ENCODE measurements around the gene KSR2. TPM values are rescaled to one million over a fixed set of nuclear protein-coding genes. Genes with fewer than 3 reads are reported as not detected.
A peak's percentile ranks its signal among the peaks of the same experiment; 100 is the strongest.
"Not testable (repeated sequence)": the region's sequence is repeated elsewhere in the genome, so short reads cannot be mapped to it uniquely, and the experiment has no call there.

The KSR2 gene
- total RNA-seq, 1 experiment from 2014 or later: 0.06 TPM

DNA sequence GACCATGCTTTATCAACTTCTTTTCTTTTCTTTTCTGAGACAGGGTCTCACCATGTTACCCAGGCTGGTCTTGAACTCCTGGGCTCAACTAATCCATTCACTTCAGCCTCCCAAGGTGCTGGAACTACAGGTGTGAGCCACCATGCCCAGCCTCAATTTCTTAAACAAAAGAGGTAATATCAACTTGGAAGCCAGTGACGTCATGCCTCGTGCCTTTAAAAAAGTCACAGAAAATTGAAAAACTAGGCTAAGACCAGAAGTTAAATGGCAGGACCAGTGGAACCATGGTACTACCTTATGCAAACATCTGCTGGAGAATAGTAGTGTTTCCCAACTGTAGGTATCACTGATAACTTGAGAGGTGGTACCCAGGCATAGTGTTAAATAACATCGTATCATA, 103.3 kb downstream of the KSR2 start:
- Histone ChIP-seq H3K9me3 (replicated peaks) (no peaks in the 10 kb centered on the region), H3K4me1 (no peaks in the 10 kb centered on the region), H3K27me3 (no peaks in the 10 kb centered on the region), H3K27ac (no peak overlapping the region), H3K36me3 (no peaks in the 10 kb centered on the region), H3K4me3 (no peak overlapping the region)
- DNase-seq: no peak

DNA sequence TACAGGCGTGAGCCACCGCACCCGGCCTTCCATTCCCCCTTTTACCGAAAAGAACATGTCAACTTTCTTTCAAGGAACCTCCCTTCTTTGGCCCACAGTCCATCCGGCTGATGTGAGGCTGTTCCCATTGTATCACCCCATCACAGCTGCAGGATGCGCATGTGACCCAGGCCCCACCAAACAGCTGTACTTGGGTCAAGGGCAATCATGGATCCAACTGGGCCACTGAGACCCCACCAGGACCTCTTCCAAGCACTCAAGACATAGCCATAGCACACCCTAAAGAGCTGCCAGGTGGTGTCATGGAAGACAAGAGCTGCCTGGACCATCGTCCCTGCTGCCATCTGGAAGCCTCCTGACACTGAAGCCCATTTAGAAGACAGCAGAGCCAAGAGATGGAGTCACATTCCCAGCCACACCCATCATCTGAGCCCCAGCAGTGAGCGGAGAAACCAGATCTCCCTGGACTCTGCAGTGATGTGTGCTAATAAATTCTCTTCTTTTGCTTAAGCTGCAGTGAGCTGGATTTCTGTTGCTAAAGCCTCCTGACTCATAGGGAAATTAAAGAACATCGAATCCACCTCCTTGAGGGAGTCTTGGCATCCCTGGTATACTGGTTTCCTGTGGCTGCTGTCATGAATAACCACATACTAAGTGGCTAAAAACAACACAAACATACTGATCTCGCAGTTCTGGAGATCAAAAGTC, 105.6 kb downstream of the KSR2 start:
- Histone ChIP-seq H3K4me1 (no peaks in the 10 kb centered on the region), H3K27ac (no peak overlapping the region), H3K9me3 (replicated peaks) (no peaks in the 10 kb centered on the region), H3K4me3 (no peak overlapping the region), H3K36me3 (no peaks in the 10 kb centered on the region), H3K27me3 (no peaks in the 10 kb centered on the region)
- no peak for DNase-seq

DNA sequence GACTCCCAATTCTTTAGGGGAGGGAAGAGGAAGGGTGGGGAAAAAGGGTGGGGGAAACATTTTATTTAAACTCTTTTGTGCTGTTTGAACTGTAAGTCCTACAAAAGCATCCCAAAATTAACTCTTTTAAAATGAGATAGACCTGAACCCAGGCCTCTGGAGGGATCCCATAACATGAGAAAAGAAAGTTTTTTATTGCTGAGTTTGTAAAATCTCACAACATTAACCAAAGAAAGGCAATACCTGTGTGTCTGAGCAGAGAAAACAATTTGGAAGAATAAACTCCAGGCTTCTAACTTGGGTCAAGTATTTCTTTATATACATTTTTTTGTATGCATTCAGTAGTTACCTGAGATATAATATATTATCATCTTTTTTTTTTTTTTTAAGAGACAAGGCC, 107.1 kb downstream of the KSR2 start:
- no peak for DNase-seq
- no peaks in the 10 kb centered on the region for H3K4me1 ChIP-seq
- no peak overlapping the region for H3K4me3 ChIP-seq
- H3K27ac ChIP-seq: no peak overlapping the region
- H3K9me3 ChIP-seq (replicated peaks): no peaks in the 10 kb centered on the region
- no peaks in the 10 kb centered on the region for H3K27me3 ChIP-seq
- H3K36me3 ChIP-seq: no peaks in the 10 kb centered on the region

DNA sequence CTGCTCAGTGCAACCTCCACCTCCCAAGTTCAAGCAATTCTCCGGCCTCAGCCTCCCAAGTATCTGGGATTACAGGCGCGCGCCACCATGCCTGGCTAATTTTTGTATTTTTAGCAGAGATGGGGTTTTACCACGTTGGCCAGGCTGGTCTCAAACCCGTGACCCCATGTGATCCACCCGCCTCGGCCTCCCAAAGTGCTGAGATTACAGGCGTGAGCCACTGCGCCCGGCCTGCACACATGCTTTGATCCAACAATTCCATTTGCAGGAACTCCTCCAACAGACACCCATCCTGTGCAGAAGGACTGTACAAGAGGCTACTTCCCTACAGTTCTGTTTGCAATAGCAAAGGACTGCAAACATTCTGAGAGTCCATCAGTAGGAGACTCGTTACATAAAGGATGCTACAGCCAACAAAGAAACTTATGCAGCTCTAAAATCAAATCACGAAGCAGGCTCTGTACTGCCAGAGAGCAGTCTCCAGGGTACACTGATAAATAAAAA, 108.0 kb downstream of the KSR2 start:
- H3K4me1 ChIP-seq; DNase-seq; H3K36me3 ChIP-seq; H3K27me3 ChIP-seq; H3K9me3 ChIP-seq (replicated peaks); H3K27ac ChIP-seq; H3K4me3 ChIP-seq: not testable (repeated sequence)

DNA sequence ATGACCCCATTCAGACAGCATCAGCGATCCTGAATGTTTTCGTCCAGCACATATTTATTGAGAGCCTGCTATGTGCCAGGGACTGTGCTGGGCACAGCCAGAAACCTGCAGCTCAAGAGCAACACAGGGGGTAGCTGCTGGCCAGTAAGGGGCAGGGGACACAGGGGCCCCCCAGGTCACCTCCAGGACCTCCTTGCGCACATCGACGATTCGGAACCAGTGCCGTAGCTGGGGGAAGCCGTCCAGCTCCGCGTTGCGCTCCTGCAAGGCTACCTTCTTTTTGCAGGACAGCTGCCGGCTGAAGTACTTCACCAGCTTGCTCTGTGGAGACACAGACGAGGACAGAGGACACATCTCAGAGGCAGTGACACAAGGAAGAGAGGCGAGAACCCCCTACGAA, 108.7 kb downstream of the KSR2 start:
- Histone ChIP-seq H3K9me3 (replicated peaks) (no peaks in the 10 kb centered on the region), H3K36me3 (no peaks in the 10 kb centered on the region), H3K4me1 (no peaks in the 10 kb centered on the region), H3K27me3 (no peaks in the 10 kb centered on the region), H3K4me3 (no peak overlapping the region), H3K27ac (no peak overlapping the region)
- no peak for DNase-seq

GRCh38 chr12:117857632-117858612, 110.9 kb downstream of the KSR2 start:
- Histone ChIP-seq H3K27me3 (no peaks in the 10 kb centered on the region), H3K27ac (no peak overlapping the region), H3K4me3 (no peak overlapping the region), H3K4me1 (no peaks in the 10 kb centered on the region), H3K36me3 (no peaks in the 10 kb centered on the region), H3K9me3 (replicated peaks) (no peaks in the 10 kb centered on the region)
- DNase-seq: peak; percentile 31 to 56

DNA sequence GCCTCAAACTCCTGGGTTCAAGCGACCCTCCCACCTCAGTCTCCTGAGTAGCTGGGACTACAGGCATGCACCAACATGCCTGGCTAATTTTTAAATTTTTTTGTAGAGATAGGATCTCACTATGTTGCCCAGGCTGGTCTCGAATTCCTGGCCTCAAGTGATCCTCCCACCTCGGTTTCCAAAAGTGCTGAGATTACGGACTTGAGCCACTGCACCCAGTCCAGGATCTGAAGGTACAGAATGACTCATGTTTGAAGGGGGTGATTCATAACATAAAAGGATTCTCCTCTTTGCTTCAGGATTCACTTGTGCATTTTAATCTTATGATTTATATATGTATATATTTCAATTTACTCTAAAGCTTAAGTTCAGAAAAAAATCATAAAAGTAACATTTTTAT, 111.7 kb downstream of the KSR2 start:
- H3K4me3 ChIP-seq; H3K4me1 ChIP-seq; H3K27me3 ChIP-seq; H3K27ac ChIP-seq; DNase-seq; H3K9me3 ChIP-seq (replicated peaks); H3K36me3 ChIP-seq: not testable (repeated sequence)

DNA sequence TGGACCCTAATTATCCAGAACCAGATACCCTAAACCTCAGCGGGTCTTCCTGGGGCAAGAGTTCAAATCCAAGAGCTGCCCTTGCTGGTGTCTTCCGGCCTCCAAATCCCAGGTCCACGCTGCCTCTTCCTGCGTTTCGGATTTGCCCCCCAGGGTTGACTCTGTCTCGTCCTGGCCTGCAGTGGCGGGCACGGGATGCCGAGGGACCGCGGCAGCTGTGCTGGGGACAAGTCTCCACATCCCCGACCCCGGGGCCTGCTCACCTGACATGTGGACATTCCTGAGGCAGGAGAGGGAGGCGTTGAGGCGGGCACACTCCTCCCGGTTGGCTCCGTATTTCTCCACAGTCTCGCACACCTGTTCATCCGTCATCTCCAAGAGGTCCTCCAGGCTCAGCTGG, 113.6 kb downstream of the KSR2 start:
- Histone ChIP-seq H3K36me3 (no peaks in the 10 kb centered on the region), H3K9me3 (replicated peaks) (no peaks in the 10 kb centered on the region), H3K4me3 (no peak overlapping the region), H3K27me3 (no peaks in the 10 kb centered on the region), H3K27ac (no peak overlapping the region), H3K4me1 (no peaks in the 10 kb centered on the region)
- no peak for DNase-seq

DNA sequence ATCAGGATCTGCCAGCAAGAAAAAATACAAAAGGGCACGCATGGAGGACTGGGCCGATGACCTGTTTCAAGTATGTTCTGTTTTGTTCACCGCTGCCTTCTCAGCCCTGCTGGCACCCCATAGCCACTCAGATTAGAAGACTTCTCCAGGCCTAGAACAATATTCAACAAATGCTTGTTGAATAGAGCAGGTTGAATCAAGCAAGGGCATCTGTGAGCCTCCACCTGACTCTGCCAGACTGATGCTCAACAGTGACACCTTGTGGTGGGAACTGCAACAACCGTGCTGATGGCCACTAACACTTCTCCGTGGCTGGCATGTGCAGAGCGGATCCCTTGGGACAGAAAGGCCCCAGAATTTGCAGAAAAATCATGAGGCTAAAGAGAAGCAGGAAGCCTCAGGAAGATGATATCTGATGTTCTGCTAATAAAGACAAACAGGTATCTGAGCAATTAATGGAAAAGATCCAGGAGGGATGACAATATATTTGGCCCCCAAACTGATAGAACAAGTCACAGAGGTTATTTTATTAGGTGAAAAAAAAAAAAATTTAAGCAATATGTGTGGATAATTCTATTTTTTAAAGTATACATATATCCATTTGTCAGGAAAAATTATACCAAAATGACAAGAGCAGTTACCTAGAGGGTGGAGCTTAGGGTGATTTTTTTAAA, 114.3 kb downstream of the KSR2 start:
- H3K4me1 ChIP-seq: no peaks in the 10 kb centered on the region
- H3K36me3 ChIP-seq: no peaks in the 10 kb centered on the region
- peak; percentile 51 to 78 for DNase-seq
- no peaks in the 10 kb centered on the region for H3K27me3 ChIP-seq
- H3K9me3 ChIP-seq (replicated peaks): no peaks in the 10 kb centered on the region
- no peak overlapping the region for H3K27ac ChIP-seq
- H3K4me3 ChIP-seq: no peak overlapping the region

DNA sequence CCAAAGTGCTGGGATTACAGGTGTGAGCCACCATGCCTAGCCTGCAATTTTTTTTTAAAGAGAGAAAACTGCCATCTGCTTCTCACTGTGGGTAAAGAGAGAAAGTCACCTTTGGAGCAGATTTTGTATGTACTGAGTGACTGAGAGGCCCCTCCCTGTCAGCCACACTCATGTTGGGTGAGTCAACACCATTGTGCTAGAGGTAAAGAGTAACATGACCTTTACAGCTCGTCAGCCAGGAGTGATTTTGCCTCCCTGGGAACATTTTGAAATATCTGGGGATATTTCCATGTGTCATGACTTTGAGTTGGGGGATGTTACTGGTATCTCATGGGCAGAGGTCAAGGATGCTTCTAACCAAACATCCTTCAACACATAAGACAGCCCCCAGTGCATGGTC, 115.2 kb downstream of the KSR2 start:
- no peaks in the 10 kb centered on the region for H3K9me3 ChIP-seq (replicated peaks)
- H3K27ac ChIP-seq: no peak overlapping the region
- no peak for DNase-seq
- H3K4me3 ChIP-seq: no peak overlapping the region
- no peaks in the 10 kb centered on the region for H3K4me1 ChIP-seq
- no peaks in the 10 kb centered on the region for H3K36me3 ChIP-seq
- H3K27me3 ChIP-seq: no peaks in the 10 kb centered on the region

GRCh38 chr12:117850048-117850447, 118.7 kb downstream of the KSR2 start:
- no peaks in the 10 kb centered on the region for H3K9me3 ChIP-seq (replicated peaks)
- no peaks in the 10 kb centered on the region for H3K4me1 ChIP-seq
- no peak overlapping the region for H3K27ac ChIP-seq
- H3K27me3 ChIP-seq: no peaks in the 10 kb centered on the region
- no peak overlapping the region for H3K4me3 ChIP-seq
- no peaks in the 10 kb centered on the region for H3K36me3 ChIP-seq
- peak; percentile 15 to 77 for DNase-seq

DNA sequence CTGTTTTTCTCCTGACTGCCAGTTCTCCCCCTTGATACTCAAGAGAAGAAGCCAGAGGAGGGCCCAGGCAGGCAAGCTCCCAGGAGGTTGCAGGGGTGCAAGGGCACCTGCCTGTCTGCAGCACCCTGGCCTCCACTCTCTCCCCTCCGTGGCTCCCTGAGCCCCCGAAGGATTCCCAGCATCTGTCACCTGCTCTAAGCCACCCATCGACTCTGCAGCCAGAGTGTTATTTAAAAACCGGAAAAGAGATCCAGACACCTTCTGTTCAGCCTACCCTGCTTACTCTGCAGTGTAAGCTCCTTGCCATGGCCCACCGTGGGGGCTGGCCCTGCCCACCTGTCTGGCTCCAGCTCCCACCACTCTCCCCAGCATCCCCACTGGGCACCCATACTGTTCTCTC, 121.4 kb downstream of the KSR2 start:
- H3K4me3 ChIP-seq: no peak overlapping the region
- H3K27me3 ChIP-seq: no peaks in the 10 kb centered on the region
- no peaks in the 10 kb centered on the region for H3K4me1 ChIP-seq
- no peaks in the 10 kb centered on the region for H3K36me3 ChIP-seq
- no peak overlapping the region for H3K27ac ChIP-seq
- DNase-seq: no peak
- H3K9me3 ChIP-seq (replicated peaks): no peaks in the 10 kb centered on the region

DNA sequence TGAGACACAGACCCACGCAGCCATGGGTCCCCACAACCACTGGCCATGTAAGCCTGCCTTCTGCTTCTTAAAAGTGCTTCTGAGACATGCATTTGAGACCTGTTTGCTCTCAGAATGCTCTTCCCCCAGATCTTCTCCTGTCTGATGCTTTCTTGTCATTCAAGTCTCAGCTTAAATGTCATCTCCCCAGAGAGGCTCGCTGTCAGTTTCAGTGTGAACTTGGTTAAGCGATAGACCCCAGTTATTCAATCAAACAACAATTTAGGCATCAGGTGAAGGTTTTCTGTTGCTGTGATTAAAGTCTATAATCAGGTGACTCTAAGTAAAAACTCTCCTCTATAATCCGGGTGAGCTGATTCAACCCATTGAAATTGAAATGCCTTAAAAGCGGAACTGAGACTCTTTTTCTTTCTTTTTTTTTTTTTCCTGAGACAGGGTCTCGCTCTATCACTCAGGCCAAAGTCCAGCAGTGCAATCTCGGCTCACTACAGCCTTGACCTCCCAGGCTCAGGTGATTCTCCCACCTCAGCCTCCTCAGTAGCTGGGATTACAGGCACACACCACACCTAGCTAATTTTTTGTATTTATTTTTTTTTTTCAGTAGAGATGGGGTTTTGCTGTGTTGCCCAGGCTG, 123.4 kb downstream of the KSR2 start:
- Histone ChIP-seq H3K9me3 (replicated peaks) (no peaks in the 10 kb centered on the region), H3K36me3 (no peaks in the 10 kb centered on the region), H3K27ac (no peak overlapping the region), H3K4me3 (no peak overlapping the region), H3K4me1 (no peaks in the 10 kb centered on the region), H3K27me3 (no peaks in the 10 kb centered on the region)
- DNase-seq: no peak

- Histone ChIP-seq H3K27me3 (no peaks in the 10 kb centered on the region), H3K27ac (no peak overlapping the region), H3K4me1 (no peaks in the 10 kb centered on the region), H3K4me3 (no peak overlapping the region), H3K9me3 (replicated peaks) (no peaks in the 10 kb centered on the region), H3K36me3 (no peaks in the 10 kb centered on the region)
- no peak for DNase-seq
These were observed 124.5 kb downstream of the KSR2 start for GRCh38 chr12:117844114-117844830.
